Activated CD4-positive, alpha-beta T cell treated with anti-CD3 and anti-CD28 coated beads for 36 hours (primary cell): ENCODE results near the gene MMP13. TPM values are rescaled to one million over a fixed set of nuclear protein-coding genes. Genes with fewer than 3 reads are reported as not detected.
"Not testable (repeated sequence)": the region's sequence is repeated elsewhere in the genome, so short reads cannot be mapped to it uniquely, and the experiment has no call there.

ENCODE experiments used
- ATAC-seq: fragments of 200-7000 bp; cut with Tn5 transposase; one replicate; pipeline ENCODE4 v1.10.0; 2021; ENCODE audit warnings: mild to moderate bottlenecking, moderate library complexity
- CTCF ChIA-PET: fragments of 350-600 bp; sonication (Branson Sonifier 250); formaldehyde crosslinking; loops from one replicate; lab custom pipeline; 2021; ENCODE audit warnings: antibody characterized with exemption; lab: Charles Lee
- POLR2A ChIA-PET: fragments of 350-600 bp; sonication (Branson Sonifier 250); formaldehyde crosslinking; loops from one replicate; lab custom pipeline; 2021; ENCODE audit warnings: antibody characterized with exemption, inconsistent platforms; lab: Charles Lee
- DNase-seq: peaks from one replicate; pipeline ENCODE4 v3.0.0-alpha.2; 2020
- H3K27ac Mint-ChIP-seq: one replicate; pipeline ENCODE4 v1.8.0; 2021; ENCODE audit warnings: mixed read lengths
- H3K27me3 Mint-ChIP-seq: one replicate; pipeline ENCODE4 v1.8.0; 2021; ENCODE audit warnings: mixed read lengths
- H3K36me3 Mint-ChIP-seq: one replicate; pipeline ENCODE4 v1.8.0; 2021; ENCODE audit warnings: low read depth, mixed read lengths
- H3K4me1 Mint-ChIP-seq: one replicate; pipeline ENCODE4 v1.8.0; 2021; ENCODE audit warnings: mixed read lengths
- H3K4me3 Mint-ChIP-seq: one replicate; pipeline ENCODE4 v1.8.0; 2021; ENCODE audit warnings: mild to moderate bottlenecking, moderate library complexity, mixed read lengths
- H3K9me3 Mint-ChIP-seq: one replicate; pipeline ENCODE4 v1.8.0; 2021; ENCODE audit warnings: low read depth, mixed read lengths
- intact Hi-C, 2 experiments: fragments of 100-400 bp; cut with DNase I in 1 of 2; cut with micrococcal nuclease in 1 of 2; formaldehyde crosslinking; loops; one replicate each; pipeline versions ENCODE4 v1.14.2 to v1.15.1; 2022 to 2024; cut with DNase I, micrococcal nuclease
- total RNA-seq, 2 experiments: library from RNA; stranded (reverse); gene quantifications; one replicate each; pipeline ENCODE4 v1.2.3, GENCODE V29; 2021

The MMP13 gene
- total RNA-seq, result not detected

- POLR2A ChIA-PET, result no interaction called here
- CTCF ChIA-PET, result interaction anchor here (1.5 kb wide), 1 partner anchor 10 kb away, joined by 3 read pairs; no protein-coding TSS in a partner anchor
- ATAC-seq (no peak), DNase-seq (no peak)
- H3K36me3 Mint-ChIP-seq, result no peaks in the 10 kb centered on the region
- no peak within 1 kb of the TSS for H3K27ac Mint-ChIP-seq
- no peaks in the 10 kb centered on the region for H3K9me3 Mint-ChIP-seq
- H3K27me3 Mint-ChIP-seq, result peaks cover 4% of the 10 kb centered on the region
- intact Hi-C loops, result no loop called here
- no peaks in the 10 kb centered on the region for H3K4me1 Mint-ChIP-seq
- H3K4me3 Mint-ChIP-seq, result no peak within 1 kb of the TSS
Observed at GRCh38 chr11:102955624-102956023, at the start of gene MMP13. TSS of gene MMP13 (minus strand) at chr11:102955732. CDS start at chr11:102955705, 27 bp downstream.

- DNase-seq, H3K4me1 Mint-ChIP-seq, H3K4me3 Mint-ChIP-seq, intact Hi-C loops, H3K27me3 Mint-ChIP-seq, POLR2A ChIA-PET, CTCF ChIA-PET, H3K9me3 Mint-ChIP-seq, H3K36me3 Mint-ChIP-seq, ATAC-seq, H3K27ac Mint-ChIP-seq: not testable (repeated sequence)
Observed at GRCh38 chr11:103004234-103004633, 48.7 kb upstream of the MMP13 start.

DNA sequence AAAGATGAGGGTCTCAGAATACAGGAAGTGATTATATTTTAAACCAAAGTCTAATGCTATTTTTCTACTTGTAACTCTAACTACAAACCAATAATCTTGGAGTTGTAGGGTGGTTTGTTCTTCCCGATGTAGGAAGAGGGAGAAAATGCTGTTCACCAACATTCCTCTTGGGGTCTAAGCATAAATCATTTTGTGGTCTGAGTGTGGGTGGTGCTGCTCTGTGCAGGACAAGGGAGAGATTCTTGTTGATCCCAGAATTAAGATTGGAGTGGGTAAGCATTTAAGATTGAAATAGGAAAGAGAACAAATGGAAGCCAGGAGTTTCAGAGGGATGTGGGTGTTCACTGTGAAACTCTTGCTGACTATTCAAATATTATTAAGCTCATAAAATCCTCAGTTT is 38.6 kb upstream of the MMP13 start:
- CTCF ChIA-PET, result no interaction called here
- POLR2A ChIA-PET, result no interaction called here

DNA sequence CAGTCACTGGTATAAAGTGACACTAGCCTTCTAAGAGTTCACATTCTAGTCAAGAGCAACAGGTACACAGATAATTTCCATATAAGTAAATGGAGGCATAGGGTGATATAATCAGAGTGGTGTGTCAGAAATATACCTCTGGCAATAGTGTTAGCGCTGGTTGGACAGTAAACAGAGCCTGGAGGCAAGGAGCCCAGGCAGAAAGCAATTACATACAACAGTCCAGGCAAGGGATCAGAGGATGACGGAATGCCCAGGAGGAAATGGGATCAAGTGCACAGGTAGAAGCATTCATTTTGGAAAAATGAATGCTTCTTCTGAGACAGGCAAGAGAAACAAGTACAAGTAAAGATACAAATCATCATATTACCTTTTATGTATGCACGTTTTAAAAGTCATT is 36.2 kb upstream of the MMP13 start:
- Mint-ChIP-seq H3K4me3 (no peak overlapping the region), H3K4me1 (no peaks in the 10 kb centered on the region), H3K27ac (no peak overlapping the region), H3K27me3 (peaks cover 22% of the 10 kb centered on the region), H3K36me3 (no peaks in the 10 kb centered on the region), H3K9me3 (no peaks in the 10 kb centered on the region)
- ChIA-PET CTCF (interaction anchor here (0.7 kb wide), 1 partner anchor 14 kb away, joined by 4 read pairs; no protein-coding TSS in a partner anchor), POLR2A (no interaction called here)
- ATAC-seq (no peak), DNase-seq (no peak)
- intact Hi-C loops, result no loop called here

More for the DNA sequence above, 38.6 kb upstream of the MMP13 start:
- Mint-ChIP-seq H3K27ac (no peak overlapping the region), H3K4me1 (no peaks in the 10 kb centered on the region), H3K9me3 (no peaks in the 10 kb centered on the region), H3K27me3 (peaks cover 20% of the 10 kb centered on the region), H3K4me3 (no peak overlapping the region), H3K36me3 (no peaks in the 10 kb centered on the region)
- ATAC-seq (no peak), DNase-seq (no peak)
- intact Hi-C loops, result no loop called here

DNA sequence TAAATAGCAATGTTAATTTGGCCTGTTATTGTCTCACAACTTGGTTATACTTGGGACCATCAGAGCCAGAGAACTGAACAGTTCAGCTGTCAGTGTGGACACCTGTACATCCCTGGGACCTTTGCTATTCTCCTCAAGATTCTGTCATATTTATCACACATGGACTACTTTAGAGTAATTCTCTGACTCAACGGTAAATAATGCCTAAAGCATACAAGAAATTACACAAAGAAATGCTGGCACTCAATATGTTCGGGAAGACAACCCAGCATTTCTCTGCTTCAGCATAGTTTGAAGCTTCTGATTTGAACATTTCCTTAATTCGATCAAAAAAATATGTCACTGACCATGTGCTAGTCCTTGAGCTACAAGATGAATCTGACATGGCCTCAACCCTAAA is 34.6 kb upstream of the MMP13 start:
- peaks cover 25% of the 10 kb centered on the region for H3K27me3 Mint-ChIP-seq
- CTCF ChIA-PET, result no interaction called here

DNA sequence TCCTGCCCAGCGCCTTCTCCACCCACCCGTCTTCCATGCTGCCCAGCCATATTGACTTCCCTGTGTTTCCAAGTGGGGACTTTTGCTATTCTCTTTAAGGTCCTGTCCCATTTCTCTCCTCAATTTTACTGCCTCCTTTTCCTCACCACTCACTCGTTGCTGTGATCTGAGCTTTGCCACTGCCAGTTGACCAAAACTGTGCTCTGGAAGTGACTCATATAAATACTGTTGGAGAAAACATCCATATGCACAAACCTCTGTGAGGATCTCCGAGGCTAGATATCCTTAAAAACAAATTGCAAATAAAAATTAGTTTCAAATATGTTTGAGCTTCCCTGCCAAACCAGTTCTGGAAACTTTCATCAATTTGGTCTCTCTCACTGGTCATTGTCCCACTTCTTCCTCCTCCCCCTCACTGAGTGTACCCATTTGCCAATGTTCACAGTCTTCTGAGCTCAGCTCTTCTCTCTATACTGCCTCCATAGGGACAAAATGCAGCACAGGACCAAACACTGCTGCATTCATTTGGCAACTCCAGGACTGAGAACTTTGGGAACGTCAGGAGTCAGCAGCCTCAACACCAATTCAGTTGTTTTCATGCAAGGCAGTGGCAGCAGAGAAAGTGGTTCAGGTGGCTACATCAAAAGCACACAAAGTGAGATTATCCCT is 34.0 kb upstream of the MMP13 start:
- Mint-ChIP-seq H3K9me3 (no peaks in the 10 kb centered on the region), H3K27ac (no peak overlapping the region), H3K4me1 (no peaks in the 10 kb centered on the region), H3K36me3 (no peaks in the 10 kb centered on the region), H3K27me3 (peaks cover 26% of the 10 kb centered on the region), H3K4me3 (no peak overlapping the region)
- POLR2A ChIA-PET, result no interaction called here
- CTCF ChIA-PET, result no interaction called here
- intact Hi-C loops, result no loop called here
- DNase-seq (no peak), ATAC-seq (no peak)

More for the DNA sequence above, 34.6 kb upstream of the MMP13 start:
- Mint-ChIP-seq H3K36me3 (no peaks in the 10 kb centered on the region), H3K27ac (no peak overlapping the region), H3K9me3 (no peaks in the 10 kb centered on the region), H3K4me3 (no peak overlapping the region), H3K4me1 (no peaks in the 10 kb centered on the region)
- POLR2A ChIA-PET, result no interaction called here
- intact Hi-C loops, result no loop called here
- ATAC-seq (no peak), DNase-seq (no peak)

GRCh38 chr11:102986815-102987214 is 31.3 kb upstream of the MMP13 start:
- Mint-ChIP-seq H3K36me3 (no peaks in the 10 kb centered on the region), H3K4me1 (no peaks in the 10 kb centered on the region), H3K27ac (no peak overlapping the region), H3K27me3 (peaks cover 25% of the 10 kb centered on the region), H3K4me3 (no peak overlapping the region), H3K9me3 (no peaks in the 10 kb centered on the region)
- intact Hi-C loops, result no loop called here
- ChIA-PET CTCF (no interaction called here), POLR2A (no interaction called here)
- no peak for ATAC-seq
- no peak for DNase-seq

DNA sequence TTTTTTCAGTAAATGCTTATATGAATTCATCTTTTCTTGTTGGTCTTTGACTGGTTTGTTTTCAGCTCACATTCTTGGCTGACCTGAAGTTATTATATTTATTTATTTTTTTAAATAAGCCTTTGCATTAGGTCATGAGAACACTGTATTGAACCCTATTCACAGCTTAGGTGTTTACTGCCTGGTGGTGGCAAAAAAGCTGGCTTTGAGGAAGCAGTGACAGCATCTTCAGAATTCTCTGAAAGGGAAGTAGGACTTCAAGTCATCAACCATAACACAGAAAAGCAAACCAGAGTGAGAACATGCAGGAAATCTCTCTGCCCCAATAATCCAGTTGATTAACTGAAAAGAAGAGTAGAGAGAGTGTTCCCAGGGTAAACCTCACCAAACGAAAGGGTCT is 30.3 kb upstream of the MMP13 start:
- H3K27me3 Mint-ChIP-seq, result peaks cover 18% of the 10 kb centered on the region
- H3K27ac Mint-ChIP-seq, result no peak overlapping the region
- ChIA-PET CTCF (no interaction called here), POLR2A (no interaction called here)
- no peaks in the 10 kb centered on the region for H3K36me3 Mint-ChIP-seq
- peaks cover 4% of the 10 kb centered on the region for H3K4me1 Mint-ChIP-seq
- intact Hi-C loops, result no loop called here
- H3K4me3 Mint-ChIP-seq, result no peak overlapping the region
- no peaks in the 10 kb centered on the region for H3K9me3 Mint-ChIP-seq
- DNase-seq (no peak), ATAC-seq (no peak)

GRCh38 chr11:102983486-102983885 is 28.0 kb upstream of the MMP13 start:
- no peak for ATAC-seq
- Mint-ChIP-seq H3K4me1 (peaks cover 4% of the 10 kb centered on the region), H3K27me3 (peaks cover 12% of the 10 kb centered on the region), H3K27ac (no peak overlapping the region), H3K4me3 (no peak overlapping the region), H3K9me3 (no peaks in the 10 kb centered on the region), H3K36me3 (no peaks in the 10 kb centered on the region)
- ChIA-PET POLR2A (no interaction called here), CTCF (no interaction called here)
- DNase-seq, result no peak
- intact Hi-C loops, result no loop called here

GRCh38 chr11:102981324-102981910 is 25.9 kb upstream of the MMP13 start:
- POLR2A ChIA-PET, result no interaction called here
- Mint-ChIP-seq H3K27ac (no peak overlapping the region), H3K4me3 (no peak overlapping the region), H3K27me3 (peaks cover 8% of the 10 kb centered on the region), H3K9me3 (no peaks in the 10 kb centered on the region), H3K36me3 (no peaks in the 10 kb centered on the region), H3K4me1 (peaks cover 4% of the 10 kb centered on the region)
- intact Hi-C loops, result no loop called here
- CTCF ChIA-PET, result no interaction called here
- ATAC-seq, result peak; percentile 26
- DNase-seq, result no peak

GRCh38 chr11:102974552-102975280 is 19.2 kb upstream of the MMP13 start:
- no peak overlapping the region for H3K27ac Mint-ChIP-seq
- H3K4me1 Mint-ChIP-seq, result no peaks in the 10 kb centered on the region
- DNase-seq (no peak), ATAC-seq (no peak)
- intact Hi-C loops, result no loop called here
- H3K36me3 Mint-ChIP-seq, result no peaks in the 10 kb centered on the region
- H3K27me3 Mint-ChIP-seq, result peaks cover 16% of the 10 kb centered on the region
- ChIA-PET POLR2A (no interaction called here), CTCF (no interaction called here)
- no peak overlapping the region for H3K4me3 Mint-ChIP-seq
- no peaks in the 10 kb centered on the region for H3K9me3 Mint-ChIP-seq

DNA sequence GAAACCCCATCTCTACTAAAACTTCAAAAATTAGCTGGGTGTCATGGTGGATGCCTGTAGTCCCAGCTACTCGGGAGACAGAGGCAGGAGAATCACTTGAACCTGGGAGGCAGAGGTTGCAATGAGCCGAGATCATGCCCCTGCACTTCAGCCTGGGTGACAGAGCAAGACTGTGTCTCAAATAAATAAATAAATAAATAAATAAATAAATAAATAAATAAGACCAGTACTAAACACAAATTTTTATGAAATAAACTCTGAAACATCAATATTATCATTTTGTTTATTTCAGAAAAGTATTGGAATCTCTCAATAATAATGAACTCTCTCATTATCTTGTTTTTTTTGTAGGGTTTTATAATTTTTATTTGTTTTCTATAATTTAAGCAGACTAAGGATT is 18.2 kb upstream of the MMP13 start:
- H3K4me1 Mint-ChIP-seq, H3K9me3 Mint-ChIP-seq, H3K36me3 Mint-ChIP-seq, H3K4me3 Mint-ChIP-seq, DNase-seq, H3K27ac Mint-ChIP-seq, CTCF ChIA-PET, ATAC-seq, POLR2A ChIA-PET, intact Hi-C loops: not testable (repeated sequence)
- peaks cover 20% of the 10 kb centered on the region for H3K27me3 Mint-ChIP-seq
